ENCODE measurements around the gene CTSL. TPM values are rescaled to one million over a fixed set of nuclear protein-coding genes. Genes with fewer than 3 reads are reported as not detected.

The CTSL gene
- total RNA-seq, 1 experiment from 2014 or later: 39.7 TPM

- no peak for TF ChIP-seq IRF1 (CRISPR knock-in tag; IDR thresholded peaks at IDR 0.05)
- TF ChIP-seq ZNF423 (CRISPR knock-in tag; IDR thresholded peaks at IDR 0.05): no peak
- no peak for TF ChIP-seq ZNF263 (CRISPR knock-in tag; IDR thresholded peaks at IDR 0.05; ENCODE audit: low read depth)
- TF ChIP-seq ARID4B (CRISPR knock-in tag; IDR thresholded peaks at IDR 0.05; ENCODE audit: borderline replicate concordance): no peak
- no peak for TF ChIP-seq KAT7 (CRISPR knock-in tag; IDR thresholded peaks at IDR 0.05; ENCODE audit: borderline replicate concordance)
- Mint-ChIP-seq H3K27ac (no peak overlapping the region), H3K4me1 (peaks cover 11% of the 10 kb centered on the region), H3K36me3 (peaks cover 68% of the 10 kb centered on the region), H3K9me3 (peaks cover 3% of the 10 kb centered on the region; the same call in 1 of the 2 replicates), H3K4me3 (no peak overlapping the region), H3K27me3 (ENCODE audit: low read depth) (no peaks in the 10 kb centered on the region)
- ChIA-PET CTCF (interaction anchor here (0.6 to 3.1 kb wide), 3 partner anchors 122 to 398 kb away, joined by 3 to 22 read pairs (median 3); no protein-coding TSS in a partner anchor), POLR2A (interaction anchor here (0.6 kb wide), 1 partner anchor 721 kb away, joined by 3 read pairs; no protein-coding TSS in a partner anchor)
- no peak for DNase-seq (ENCODE audit: low spot score)
- no peak for ATAC-seq
Observed at GRCh38 chr9:87686520-87687090, 39.3 kb upstream of the CTSL start.

GRCh38 chr9:87687207-87687606, 38.7 kb upstream of the CTSL start:
- Mint-ChIP-seq H3K27me3 (ENCODE audit: low read depth) (no peaks in the 10 kb centered on the region), H3K4me1 (peaks cover 11% of the 10 kb centered on the region), H3K4me3 (no peak overlapping the region), H3K9me3 (peaks cover 6% of the 10 kb centered on the region; the same call in 1 of the 2 replicates), H3K27ac (no peak overlapping the region), H3K36me3 (peaks cover 68% of the 10 kb centered on the region)
- TF ChIP-seq ZNF423 (CRISPR knock-in tag; IDR thresholded peaks at IDR 0.05) (no peak), GTF2I (CRISPR knock-in tag; conservative IDR thresholded peaks at IDR 0.05) (no peak), ESRRA (CRISPR knock-in tag; IDR thresholded peaks at IDR 0.05; ENCODE audit: borderline replicate concordance) (no peak), ZBTB21 (CRISPR knock-in tag; IDR thresholded peaks at IDR 0.05; ENCODE audit: borderline replicate concordance) (no peak), GRHL2 (CRISPR knock-in tag; IDR thresholded peaks at IDR 0.05; ENCODE audit: insufficient replicate concordance, severe bottlenecking) (no peak), ZNF512 (CRISPR knock-in tag; IDR thresholded peaks at IDR 0.05; ENCODE audit: borderline replicate concordance) (no peak), MLX (CRISPR knock-in tag; IDR thresholded peaks at IDR 0.05) (no peak)
- ATAC-seq: no peak
- CTCF ChIA-PET: no interaction called here
- no peak for DNase-seq (ENCODE audit: low spot score)
- POLR2A ChIA-PET: no interaction called here

- no peak overlapping the region for H3K4me3 Mint-ChIP-seq
- CTCF ChIA-PET: interaction anchor here (1.7 kb wide), 1 partner anchor 9 kb away, joined by 5 read pairs; no protein-coding TSS in a partner anchor
- no peaks in the 10 kb centered on the region for H3K4me1 Mint-ChIP-seq
- H3K27ac Mint-ChIP-seq: no peak overlapping the region
- no peak for DNase-seq (ENCODE audit: low spot score)
- POLR2A ChIA-PET: no interaction called here
- ATAC-seq: no peak
- H3K9me3 Mint-ChIP-seq: peaks cover 11% of the 10 kb centered on the region; the same call in 1 of the 2 replicates
- H3K36me3 Mint-ChIP-seq: peaks cover 74% of the 10 kb centered on the region
- H3K27me3 Mint-ChIP-seq (ENCODE audit: low read depth): no peaks in the 10 kb centered on the region
- no peak for TF ChIP-seq GRHL2 (CRISPR knock-in tag; IDR thresholded peaks at IDR 0.05; ENCODE audit: insufficient replicate concordance, severe bottlenecking)
- no peak for TF ChIP-seq FOXK1 (CRISPR knock-in tag; IDR thresholded peaks at IDR 0.05)
- TF ChIP-seq E2F4 (CRISPR knock-in tag; IDR thresholded peaks at IDR 0.05; ENCODE audit: borderline replicate concordance, low read depth): no peak
- no peak for TF ChIP-seq ZNF423 (CRISPR knock-in tag; IDR thresholded peaks at IDR 0.05)
- TF ChIP-seq ZNF138 (CRISPR knock-in tag; conservative IDR thresholded peaks at IDR 0.05): no peak
- no peak for TF ChIP-seq STAT6 (CRISPR knock-in tag; conservative IDR thresholded peaks at IDR 0.05; ENCODE audit: low read depth)
- TF ChIP-seq FOXP1 (CRISPR knock-in tag; IDR thresholded peaks at IDR 0.05; ENCODE audit: borderline replicate concordance): no peak
- no peak for TF ChIP-seq ELF4 (CRISPR knock-in tag; IDR thresholded peaks at IDR 0.05; ENCODE audit: low read depth)
- no peak for TF ChIP-seq GABPB1 (CRISPR knock-in tag; IDR thresholded peaks at IDR 0.05)
Observed at GRCh38 chr9:87694236-87694755, 31.6 kb upstream of the CTSL start.

All from WTC11 (cell line).